OCI-LY1 (cell line): Measurements from ENCODE around the gene FMC1.

ENCODE experiments used
- H2AFZ ChIP-seq: fragments of 200-600 bp; sonication (generic), shearing (Covaris generic); 2 replicates; pipeline ENCODE4 v1.6.0; 2014; ENCODE audit warnings: antibody characterized with exemption, mild to moderate bottlenecking, low read length
- H3F3A ChIP-seq: fragments of 200-600 bp; sonication (generic), shearing (Covaris generic); 2 replicates; pipeline ENCODE4 v1.6.0; 2014; ENCODE audit warnings: mild to moderate bottlenecking, antibody characterized with exemption, low read length, moderate library complexity; ENCODE audit not compliant: insufficient read depth
- H3K27ac ChIP-seq: fragments of 200-600 bp; sonication (generic); 2 replicates; pipeline ENCODE4 v1.5.1; 2014; ENCODE audit warnings: low read length, mixed run types, mild to moderate bottlenecking, low read depth; ENCODE audit not compliant: poor library complexity, severe bottlenecking
- H3K27me3 ChIP-seq: fragments of 200-600 bp; sonication (generic); 2 replicates; pipeline ENCODE4 v1.6.0; 2014; ENCODE audit warnings: antibody characterized with exemption, mild to moderate bottlenecking, low read length, moderate library complexity; ENCODE audit not compliant: insufficient read depth
- H3K36me3 ChIP-seq: fragments of 200-600 bp; sonication (generic); 2 replicates; pipeline ENCODE4 v1.6.1; 2014; ENCODE audit warnings: mild to moderate bottlenecking, antibody characterized with exemption, low read length, moderate library complexity, mixed read lengths; ENCODE audit not compliant: insufficient read depth
- H3K4me1 ChIP-seq: fragments of 200-600 bp; sonication (generic); 2 replicates; pipeline ENCODE4 v1.5.1; 2014; ENCODE audit warnings: mild to moderate bottlenecking, low read length, moderate library complexity; ENCODE audit not compliant: insufficient read depth, severe bottlenecking
- H3K4me2 ChIP-seq: fragments of 200-600 bp; sonication (generic), shearing (Covaris generic); 2 replicates; pipeline ENCODE4 v1.6.1; 2014; ENCODE audit warnings: low read length
- H3K4me3 ChIP-seq: fragments of 200-600 bp; sonication (generic); 2 replicates; pipeline ENCODE4 v1.5.1; 2014; ENCODE audit warnings: low read length, low read depth, mild to moderate bottlenecking, mixed read lengths; ENCODE audit not compliant: poor library complexity, severe bottlenecking
- H3K79me2 ChIP-seq: fragments of 200-600 bp; shearing (Covaris generic); 2 replicates; pipeline ENCODE4 v1.6.1; 2016; ENCODE audit warnings: mixed run types, low read length, mixed read lengths; ENCODE audit not compliant: insufficient read depth
- H3K9ac ChIP-seq: fragments of 200-600 bp; sonication (generic), shearing (Covaris generic); 2 replicates; pipeline ENCODE4 v1.6.1; 2014; ENCODE audit warnings: mild to moderate bottlenecking, low read length, mixed read lengths
- H3K9me2 ChIP-seq: fragments of 200-600 bp; sonication (generic), shearing (Covaris generic); 2 replicates; pipeline ENCODE4 v1.6.1; 2014; ENCODE audit warnings: low read depth, mild to moderate bottlenecking, low read length, mixed read lengths
- H3K9me3 ChIP-seq: fragments of 200-600 bp; shearing (Covaris generic); 2 replicates; pipeline ENCODE4 v1.6.1; 2014; ENCODE audit warnings: low read length, mixed read lengths
- H4K20me1 ChIP-seq: fragments of 200-600 bp; sonication (generic), shearing (Covaris generic); 2 replicates; pipeline ENCODE4 v1.6.0; 2016; ENCODE audit warnings: mild to moderate bottlenecking, low read length; ENCODE audit not compliant: insufficient read depth
- EZH2 ChIP-seq: fragments of 200-600 bp; sonication (generic), shearing (Covaris generic); IDR thresholded peaks from 2 replicates; pipeline ENCODE4 v1.8.0; 2017; ENCODE audit warnings: borderline replicate concordance, mixed run types, mild to moderate bottlenecking, antibody characterized with exemption, low read length, moderate library complexity, mixed read lengths
- TF ChIP-seq, protein P1 (sequence below): fragments of 200-600 bp; sonication (generic), shearing (Covaris generic); IDR thresholded peaks from 2 replicates; pipeline ENCODE4 v1.5.1; 2017; ENCODE audit warnings: mild to moderate bottlenecking, antibody characterized with exemption, low read length, moderate library complexity, mixed read lengths

Gene FMC1

DNA sequence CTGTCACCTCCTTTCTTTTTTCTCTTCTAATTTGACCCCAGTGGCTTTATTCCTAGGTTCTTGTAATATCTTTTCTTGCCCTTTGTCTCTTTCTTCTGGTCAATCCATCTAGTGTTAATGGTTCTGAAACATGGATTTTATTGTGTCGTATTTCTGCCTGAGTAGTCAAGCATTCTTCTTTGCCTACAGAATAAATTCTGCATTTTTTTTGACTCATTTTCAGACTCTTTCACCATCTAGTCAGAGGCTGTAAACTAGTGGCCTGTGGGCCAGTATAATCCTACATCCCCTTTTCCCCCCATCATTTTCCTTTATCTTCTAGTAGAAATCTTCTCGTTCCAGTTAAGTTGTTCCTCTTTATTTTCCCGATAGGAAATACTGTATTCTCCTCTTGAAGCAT is 48.0 kb downstream of the FMC1 start:
- H3K36me3 ChIP-seq: peaks cover 86% of the 10 kb centered on the region
- H3K4me2 ChIP-seq: no peak overlapping the region
- H3K4me3 ChIP-seq: no peak overlapping the region
- peaks cover 51% of the 10 kb centered on the region for H3K79me2 ChIP-seq
- H2AFZ ChIP-seq: no peak overlapping the region
- H3K27ac ChIP-seq: no peak overlapping the region
- H3F3A ChIP-seq: no peaks in the 10 kb centered on the region
- no peaks in the 10 kb centered on the region for H3K4me1 ChIP-seq
- no peaks in the 10 kb centered on the region for H3K9me2 ChIP-seq
- H4K20me1 ChIP-seq: no peaks in the 10 kb centered on the region
- no peaks in the 10 kb centered on the region for H3K27me3 ChIP-seq
- H3K9ac ChIP-seq: no peak overlapping the region
- TF ChIP-seq, protein P1, sequence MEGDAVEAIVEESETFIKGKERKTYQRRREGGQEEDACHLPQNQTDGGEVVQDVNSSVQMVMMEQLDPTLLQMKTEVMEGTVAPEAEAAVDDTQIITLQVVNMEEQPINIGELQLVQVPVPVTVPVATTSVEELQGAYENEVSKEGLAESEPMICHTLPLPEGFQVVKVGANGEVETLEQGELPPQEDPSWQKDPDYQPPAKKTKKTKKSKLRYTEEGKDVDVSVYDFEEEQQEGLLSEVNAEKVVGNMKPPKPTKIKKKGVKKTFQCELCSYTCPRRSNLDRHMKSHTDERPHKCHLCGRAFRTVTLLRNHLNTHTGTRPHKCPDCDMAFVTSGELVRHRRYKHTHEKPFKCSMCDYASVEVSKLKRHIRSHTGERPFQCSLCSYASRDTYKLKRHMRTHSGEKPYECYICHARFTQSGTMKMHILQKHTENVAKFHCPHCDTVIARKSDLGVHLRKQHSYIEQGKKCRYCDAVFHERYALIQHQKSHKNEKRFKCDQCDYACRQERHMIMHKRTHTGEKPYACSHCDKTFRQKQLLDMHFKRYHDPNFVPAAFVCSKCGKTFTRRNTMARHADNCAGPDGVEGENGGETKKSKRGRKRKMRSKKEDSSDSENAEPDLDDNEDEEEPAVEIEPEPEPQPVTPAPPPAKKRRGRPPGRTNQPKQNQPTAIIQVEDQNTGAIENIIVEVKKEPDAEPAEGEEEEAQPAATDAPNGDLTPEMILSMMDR: no peak
- TF ChIP-seq EZH2: no peak
- H3K9me3 ChIP-seq: no peaks in the 10 kb centered on the region

DNA sequence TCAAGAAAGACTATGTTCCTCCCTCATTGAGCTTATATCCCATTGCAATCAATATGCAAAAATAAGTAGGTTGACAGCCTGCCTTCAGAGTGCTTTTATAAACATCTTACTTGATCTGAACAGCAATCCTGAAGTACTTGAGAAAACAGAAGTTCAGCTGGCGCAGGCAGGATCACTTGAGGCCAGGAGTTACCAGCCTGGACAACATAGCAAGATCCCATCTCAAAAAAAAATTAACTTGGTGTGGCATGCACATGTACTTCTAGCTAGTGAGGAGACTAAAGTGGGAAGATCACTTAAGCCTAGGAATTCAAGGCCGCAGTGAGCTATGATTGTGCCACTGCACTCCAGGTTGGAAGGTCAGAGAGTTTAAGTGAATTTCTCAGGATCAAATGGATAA is 48.6 kb downstream of the FMC1 start:
- Histone ChIP-seq H3K4me3 (no peak overlapping the region), H3K27ac (no peak overlapping the region), H3K4me2 (no peak overlapping the region), H4K20me1 (no peaks in the 10 kb centered on the region), H3K79me2 (peaks cover 52% of the 10 kb centered on the region), H3K27me3 (no peaks in the 10 kb centered on the region), H3K9me3 (no peaks in the 10 kb centered on the region), H3K4me1 (no peaks in the 10 kb centered on the region), H3K9ac (no peak overlapping the region), H2AFZ (no peak overlapping the region), H3K9me2 (no peaks in the 10 kb centered on the region), H3K36me3 (peaks cover 86% of the 10 kb centered on the region), H3F3A (no peaks in the 10 kb centered on the region)
- no peak for TF ChIP-seq EZH2
- TF ChIP-seq, protein P1: no peak

DNA sequence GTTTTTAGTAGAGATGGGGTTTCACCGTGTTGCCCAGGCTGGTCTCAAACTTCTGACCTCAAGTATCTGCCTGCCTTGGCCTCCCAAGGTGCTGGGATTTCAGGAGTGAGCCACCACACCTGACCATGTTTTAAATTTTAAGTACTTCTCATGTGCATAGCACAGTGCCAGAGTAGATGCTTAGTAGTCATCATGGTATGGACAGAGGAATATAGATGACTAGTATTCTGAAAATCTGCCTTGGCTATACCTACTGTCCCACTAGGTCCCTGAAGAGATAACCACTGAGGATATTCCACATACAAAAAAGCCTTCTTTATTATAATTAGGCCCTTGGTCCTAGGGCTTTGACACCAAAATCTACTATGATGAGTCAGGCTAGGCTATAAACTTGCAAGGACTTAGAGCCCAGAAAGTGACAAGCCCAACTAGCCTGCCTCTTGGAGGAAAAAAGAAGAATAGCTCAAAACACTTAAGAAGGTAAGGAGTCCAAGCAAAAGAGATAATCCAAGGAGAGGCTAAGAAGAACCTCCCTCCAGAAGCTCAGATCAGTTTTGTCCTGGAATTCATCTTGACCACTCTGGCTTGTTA is 52.6 kb downstream of the FMC1 start:
- H3K4me2 ChIP-seq: no peak overlapping the region
- H3K79me2 ChIP-seq: peaks cover 66% of the 10 kb centered on the region
- H3K9me3 ChIP-seq: no peaks in the 10 kb centered on the region
- no peaks in the 10 kb centered on the region for H3F3A ChIP-seq
- no peaks in the 10 kb centered on the region for H4K20me1 ChIP-seq
- H3K36me3 ChIP-seq: peaks cover 87% of the 10 kb centered on the region
- no peaks in the 10 kb centered on the region for H3K9me2 ChIP-seq
- TF ChIP-seq, protein P1: no peak
- no peak for TF ChIP-seq EZH2
- H3K4me3 ChIP-seq: no peak overlapping the region
- no peak overlapping the region for H2AFZ ChIP-seq
- no peak overlapping the region for H3K9ac ChIP-seq
- H3K4me1 ChIP-seq: no peaks in the 10 kb centered on the region
- H3K27ac ChIP-seq: no peak overlapping the region
- H3K27me3 ChIP-seq: no peaks in the 10 kb centered on the region
